H1 (cell line): Measurements from ENCODE around the gene P3H1. TPM values are rescaled to one million over a fixed set of nuclear protein-coding genes. Genes with fewer than 3 reads are reported as not detected.
A peak's percentile ranks its signal among the peaks of the same experiment; 100 is the strongest.

Experiments used
- CTCF ChIA-PET: fragments of 300-600 bp; sonication (Branson Sonifier 250); formaldehyde crosslinking; loops from one replicate; lab custom pipeline; 2021; ENCODE audit not compliant: partially characterized antibody; lab: Charles Lee
- POLR2A ChIA-PET: fragments of 300-600 bp; sonication (Branson Sonifier 250); formaldehyde crosslinking; loops from one replicate; lab custom pipeline; 2021; ENCODE audit warnings: inconsistent platforms; ENCODE audit not compliant: partially characterized antibody; lab: Charles Lee
- DNase-seq, 2 experiments: peaks; one replicate each; pipeline versions ENCODE4 v3.0.0 to v3.0.0-alpha.2; 2010 to 2022; ENCODE audit warnings: low spot score in 2 of 2, low read depth in 1 of 2, mixed read lengths in 1 of 2
- FAIRE-seq: peaks from 2 replicates; lab custom pipeline; 2011; peaks lifted over from hg19 to GRCh38; lab: Jason Lieb, UNC
- H2AFZ ChIP-seq: 2 replicates; pipeline ENCODE4 v1.8.1; 2012; ENCODE audit warnings: low read length, inconsistent platforms
- H2AK5ac ChIP-seq: 2 replicates; pipeline ENCODE4 v1.6.1; 2013; ENCODE audit warnings: low read depth, low read length
- H2BK120ac ChIP-seq: replicated peaks from 2 replicates; pipeline ENCODE3; 2013; ENCODE audit warnings: low read depth, low read length, inconsistent platforms
- H2BK12ac ChIP-seq: 2 replicates; pipeline ENCODE4 v1.6.1; 2013; ENCODE audit warnings: low read depth, low read length
- H2BK15ac ChIP-seq: 2 replicates; pipeline ENCODE4 v1.6.1; 2013; ENCODE audit warnings: low read length
- H2BK20ac ChIP-seq: 2 replicates; pipeline ENCODE4 v1.6.1; 2013; ENCODE audit warnings: low read length
- H2BK5ac ChIP-seq: 2 replicates; pipeline ENCODE4 v1.6.1; 2013; ENCODE audit warnings: low read depth, low read length
- H3K14ac ChIP-seq: 2 replicates; pipeline ENCODE4 v1.6.1; 2013; ENCODE audit warnings: inconsistent platforms; ENCODE audit not compliant: insufficient read length
- H3K18ac ChIP-seq: 2 replicates; pipeline ENCODE4 v1.6.1; 2013; ENCODE audit warnings: low read length; ENCODE audit errors: extremely low read depth
- H3K23ac ChIP-seq: 2 replicates; pipeline ENCODE4 v1.6.1; 2013; ENCODE audit warnings: inconsistent platforms; ENCODE audit not compliant: insufficient read length
- H3K23me2 ChIP-seq: 2 replicates; pipeline ENCODE4 v1.6.1; 2013; ENCODE audit warnings: low read depth, low read length
- H3K27ac ChIP-seq: 2 replicates; pipeline ENCODE4 v1.6.1; 2011; ENCODE audit warnings: low read depth, low read length, inconsistent platforms
- H3K27me3 ChIP-seq, 4 experiments: replicated peaks in 1 of 4; 1 replicate in 1 of 4; 2 replicates in 3 of 4; pipeline versions ENCODE4 v1.6.1 to v1.8.1; 2011 to 2013; ENCODE audit warnings: low read length in 3 of 4, mild to moderate bottlenecking in 3 of 4, inconsistent platforms in 2 of 4, mixed read lengths in 2 of 4, moderate library complexity in 1 of 4; ENCODE audit not compliant: control insufficient read depth in 3 of 4, insufficient read depth in 3 of 4; ENCODE audit errors: extremely low read depth in 1 of 4
- H3K36me3 ChIP-seq, 4 experiments: 2 replicates each; pipeline versions ENCODE4 v1.6.1 to v1.8.1; 2011 to 2013; ENCODE audit warnings: mild to moderate bottlenecking in 4 of 4, low read length in 3 of 4, moderate library complexity in 2 of 4, control low read depth in 1 of 4, inconsistent platforms in 1 of 4; ENCODE audit not compliant: insufficient read depth in 4 of 4, control insufficient read depth in 2 of 4
- H3K4ac ChIP-seq: replicated peaks from 2 replicates; pipeline ENCODE3; 2013; ENCODE audit warnings: low read length, low read depth, mixed read lengths, inconsistent platforms; ENCODE audit not compliant: insufficient read length
- H3K4me1 ChIP-seq, 4 experiments: replicated peaks in 1 of 4; 1 replicate in 1 of 4; 2 replicates in 3 of 4; pipeline versions ENCODE4 v1.6.1 to v1.8.1; 2011 to 2013; ENCODE audit warnings: low read length in 3 of 4, inconsistent platforms in 2 of 4, mixed read lengths in 1 of 4; ENCODE audit not compliant: insufficient read depth in 4 of 4, control insufficient read depth in 3 of 4
- H3K4me2 ChIP-seq, 2 experiments: 2 replicates each; pipeline versions ENCODE4 v1.6.1 to v1.8.1; 2011 to 2013; ENCODE audit warnings: low read depth in 2 of 2, low read length in 2 of 2, control low read depth in 1 of 2, inconsistent platforms in 1 of 2, mild to moderate bottlenecking in 1 of 2; ENCODE audit not compliant: insufficient read depth in 1 of 2
- H3K4me3 ChIP-seq, 4 experiments: fragments of 200-600, 300-600 bp in 1 of 4; sonication (generic), shearing (Covaris generic), sonication (Bioruptor Twin) in 1 of 4; 2 replicates each; pipeline versions ENCODE4 v1.5.1 to v1.8.1; 2011 to 2016; ENCODE audit warnings: low read length in 4 of 4, low read depth in 3 of 4, control low read depth in 2 of 4, inconsistent platforms in 2 of 4, mild to moderate bottlenecking in 2 of 4, mixed read lengths in 1 of 4, moderate library complexity in 1 of 4; ENCODE audit not compliant: insufficient read depth in 2 of 4; ENCODE audit errors: extremely low read depth in 1 of 4
- H3K56ac ChIP-seq: replicated peaks from 2 replicates; pipeline ENCODE3; 2013; ENCODE audit warnings: low read depth, mild to moderate bottlenecking, mixed read lengths, low read length, inconsistent platforms; ENCODE audit not compliant: insufficient read length
- H3K79me1 ChIP-seq: 2 replicates; pipeline ENCODE4 v1.6.1; 2013; ENCODE audit warnings: low read depth, low read length, control low read depth
- H3K79me2 ChIP-seq, 2 experiments: 2 replicates each; pipeline versions ENCODE4 v1.6.1 to v1.8.1; 2012 to 2013; ENCODE audit warnings: low read length in 2 of 2, mild to moderate bottlenecking in 2 of 2, inconsistent platforms in 1 of 2; ENCODE audit not compliant: insufficient read depth in 2 of 2, control insufficient read depth in 1 of 2
- H3K9ac ChIP-seq, 4 experiments: replicated peaks in 1 of 4; 1 replicate in 1 of 4; 2 replicates in 3 of 4; pipeline versions ENCODE4 v1.6.1 to v1.8.1; 2011 to 2013; ENCODE audit warnings: low read depth in 3 of 4, low read length in 3 of 4, control low read depth in 2 of 4, mild to moderate bottlenecking in 2 of 4, moderate library complexity in 2 of 4, inconsistent platforms in 1 of 4; ENCODE audit errors: extremely low read depth in 1 of 4
- H3K9me3 ChIP-seq, 2 experiments: 2 replicates each; pipeline versions ENCODE4 v1.6.1 to v1.8.1; 2012 to 2013; ENCODE audit warnings: mild to moderate bottlenecking in 2 of 2, moderate library complexity in 2 of 2, control low read depth in 1 of 2, inconsistent platforms in 1 of 2, low read depth in 1 of 2, low read length in 1 of 2, mixed read lengths in 1 of 2; ENCODE audit not compliant: insufficient read depth in 2 of 2
- H4K20me1 ChIP-seq, 2 experiments: replicated peaks in 1 of 2; 2 replicates each; pipeline versions ENCODE3 to v1.8.1; 2011 to 2013; ENCODE audit warnings: inconsistent platforms in 2 of 2, low read length in 2 of 2, mild to moderate bottlenecking in 1 of 2; ENCODE audit not compliant: insufficient read depth in 2 of 2, control insufficient read depth in 1 of 2
- H4K5ac ChIP-seq: 2 replicates; pipeline ENCODE4 v1.6.1; 2013; ENCODE audit warnings: low read length, low read depth, mixed read lengths, inconsistent platforms; ENCODE audit not compliant: insufficient read length
- H4K8ac ChIP-seq: 2 replicates; pipeline ENCODE4 v1.8.0; 2013; ENCODE audit warnings: mild to moderate bottlenecking, moderate library complexity, low read length, inconsistent platforms; ENCODE audit not compliant: insufficient read depth; ENCODE audit errors: extremely low read depth
- H4K91ac ChIP-seq: replicated peaks from 2 replicates; pipeline ENCODE3; 2013; ENCODE audit warnings: low read length, mixed read lengths, inconsistent platforms; ENCODE audit not compliant: insufficient read length
- BACH1 ChIP-seq: IDR thresholded peaks from 2 replicates; pipeline ENCODE4 v1.6.1; 2012; ENCODE audit warnings: low read length, improper control_type of control experiment
- BCL11A ChIP-seq, 2 experiments: IDR thresholded peaks; one replicate each; pipeline ENCODE4 v1.6.1; 2011; ENCODE audit warnings: low read depth in 2 of 2, low read length in 2 of 2, mild to moderate bottlenecking in 2 of 2
- CTCF ChIP-seq, 3 experiments: IDR thresholded peaks; 1 replicate in 2 of 3; 2 replicates in 1 of 3; pipeline versions ENCODE4 v1.5.1 to v1.6.1; 2011; ENCODE audit warnings: low read length in 3 of 3, mild to moderate bottlenecking in 3 of 3, inconsistent platforms in 2 of 3, low read depth in 1 of 3, moderate library complexity in 1 of 3; ENCODE audit not compliant: insufficient read depth in 1 of 3; ENCODE audit errors: control extremely low read depth in 1 of 3
- HDAC2 ChIP-seq, 2 experiments: fragments of 300-600 bp in 1 of 2; sonication (generic) in 1 of 2; IDR thresholded peaks; 2 replicates each; pipeline ENCODE4 v1.6.1; 2011 to 2012; ENCODE audit warnings: low read depth in 2 of 2, low read length in 2 of 2, mild to moderate bottlenecking in 2 of 2, moderate library complexity in 2 of 2, borderline replicate concordance in 1 of 2, inconsistent platforms in 1 of 2
- HDAC6 ChIP-seq: IDR thresholded peaks from one replicate; pipeline ENCODE4 v1.7.1; 2012; ENCODE audit warnings: low read depth, mild to moderate bottlenecking, inconsistent platforms, low read length, moderate library complexity
- JUND ChIP-seq: IDR thresholded peaks from 2 replicates; pipeline ENCODE4 v1.6.1; 2011; ENCODE audit warnings: mild to moderate bottlenecking, improper control_type of control experiment, low read length
- KDM1A ChIP-seq: fragments of 200-600, 300-600 bp; sonication (generic); IDR thresholded peaks from 2 replicates; pipeline ENCODE4 v1.7.1; 2016; ENCODE audit warnings: mild to moderate bottlenecking, low read length, borderline replicate concordance
- POLR2A ChIP-seq, 2 experiments: IDR thresholded peaks; 1 replicate in 1 of 2; 2 replicates in 1 of 2; pipeline ENCODE4 v1.6.1; 2011; ENCODE audit warnings: low read depth in 2 of 2, low read length in 2 of 2, mild to moderate bottlenecking in 2 of 2; ENCODE audit errors: control extremely low read depth in 1 of 2
- SIRT6 ChIP-seq: IDR thresholded peaks from one replicate; pipeline ENCODE4 v1.7.1; 2012; ENCODE audit warnings: low read length, inconsistent platforms
- SUZ12 ChIP-seq: fragments of 200-600 bp; sonication (generic); IDR thresholded peaks from 2 replicates; pipeline ENCODE4 v1.6.1; 2012; ENCODE audit warnings: mild to moderate bottlenecking, inconsistent platforms, low read length, moderate library complexity, mixed read lengths
- WGBS, 2 experiments: shearing (Covaris generic) in 1 of 2; methylation state at CpG; one replicate each; pipeline versions ENCODE4 v1.1.6 to v1.1.7; 2013 to 2015; ENCODE audit warnings: low lambda C conversion rate in 2 of 2, mixed read lengths in 2 of 2, inconsistent platforms in 1 of 2, low coverage in 1 of 2, missing lambda C conversion rate in 1 of 2; ENCODE audit not compliant: insufficient replicate concordance in 2 of 2, insufficient coverage in 1 of 2, insufficient read length in 1 of 2; ENCODE audit errors: extremely low coverage in 1 of 2, missing lambda C conversion rate in 1 of 2; 5-methylcytosine and 5-hydroxymethylcytosine counted together
- polyA plus RNA-seq, 7 experiments: library from polyadenylated mRNA; depleted of rRNA in 3 of 7; stranded (reverse) in 5 of 7; unstranded in 2 of 7; fragments of >200 nt in 5 of 7; fragments of 200-250 nt in 2 of 7; gene quantifications; 1 replicate in 5 of 7; 2 replicates in 1 of 7; 4 replicates in 1 of 7; pipeline versions ENCODE4 v1.2.1 to v1.2.3, GENCODE V29; 2011 to 2013; ENCODE audit warnings: missing spikeins in 2 of 7, mixed read lengths in 2 of 7
- total RNA-seq: library from RNA; stranded (reverse); fragmentation: NEBNext Ultra II Directional; extraction: Animal tissue kit (Norgen Biotek cat#: 25700); gene quantifications from 2 replicates; pipeline ENCODE4 v1.2.1, GENCODE V29; 2021
- TF ChIP-seq, protein P1 (sequence below): IDR thresholded peaks from 2 replicates; pipeline ENCODE4 v1.6.1; 2011; ENCODE audit warnings: low read depth, mild to moderate bottlenecking, low read length; ENCODE audit not compliant: insufficient read depth

Gene P3H1
- total and polyA plus RNA-seq, 2 of the 8 experiments (the other 6 are each of a cell fraction or from before 2014, with no cell fraction given): 58.4 to 87.5 TPM

GRCh38 chr1:42736152-42736551 is 30.7 kb downstream of the P3H1 start:
- no peak overlapping the region for H3K56ac ChIP-seq
- no peak overlapping the region for H3K18ac ChIP-seq
- H3K79me1 ChIP-seq: peaks cover 3% of the 10 kb centered on the region; the same call in 1 of the 2 replicates
- DNase-seq (no peak), FAIRE-seq (no peak)
- no peak overlapping the region for H4K8ac ChIP-seq
- H3K4me3 ChIP-seq: no peak overlapping the region
- H3K4me2 ChIP-seq: no peak overlapping the region
- H3K36me3 ChIP-seq: no peaks in the 10 kb centered on the region
- no peak overlapping the region for H3K23ac ChIP-seq
- no peak overlapping the region for H2BK20ac ChIP-seq
- ChIA-PET CTCF (interaction anchor here (0.6 to 6.4 kb wide), 12 partner anchors 10 to 562 kb away, joined by 3 to 62 read pairs (median 3); partner anchors contain the start of gene YBX1), POLR2A (no interaction called here)
- H4K91ac ChIP-seq: no peak overlapping the region
- H3K14ac ChIP-seq: no peak overlapping the region
- no peak overlapping the region for H2AFZ ChIP-seq
- no peak overlapping the region for H3K4ac ChIP-seq
- H2BK120ac ChIP-seq: no peak overlapping the region
- WGBS, 2 experiments: 94% methylated on average over 4 of the region's 4 CpGs; no CpG with 5 or more reads in 1 of the 2 experiments
- H3K27me3 ChIP-seq: no peaks in the 10 kb centered on the region
- H2BK5ac ChIP-seq: no peak overlapping the region
- no peak overlapping the region for H4K5ac ChIP-seq
- no peak overlapping the region for H2BK12ac ChIP-seq
- H3K27ac ChIP-seq: no peak overlapping the region
- H3K23me2 ChIP-seq: peaks cover 5% of the 10 kb centered on the region; the same call in 1 of the 2 replicates
- H3K4me1 ChIP-seq: peaks cover 0 to 29% (median 20%) of the 10 kb centered on the region in 4 experiments; a peak in 6 of 7 replicates
- H3K9ac ChIP-seq: no peak overlapping the region
- no peaks in the 10 kb centered on the region for H3K9me3 ChIP-seq
- no peak overlapping the region for H2AK5ac ChIP-seq
- H3K79me2 ChIP-seq: no peaks in the 10 kb centered on the region
- peaks cover 0 to 4% of the 10 kb centered on the region in 2 experiments for H4K20me1 ChIP-seq
- no peak overlapping the region for H2BK15ac ChIP-seq
- no peak for TF ChIP-seq BCL11A (IDR thresholded peaks at IDR 0.05; ENCODE audit: low read depth in 2 of 2, low read length in 2 of 2)
- TF ChIP-seq, protein P1, sequence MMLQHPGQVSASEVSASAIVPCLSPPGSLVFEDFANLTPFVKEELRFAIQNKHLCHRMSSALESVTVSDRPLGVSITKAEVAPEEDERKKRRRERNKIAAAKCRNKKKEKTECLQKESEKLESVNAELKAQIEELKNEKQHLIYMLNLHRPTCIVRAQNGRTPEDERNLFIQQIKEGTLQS: no peak
- no peak for TF ChIP-seq HDAC6
- no peak for TF ChIP-seq JUND
- no peak for TF ChIP-seq BACH1
- no peak for TF ChIP-seq HDAC2 (IDR thresholded peaks at IDR 0.05; ENCODE audit: borderline replicate concordance in 1 of 2, low read depth in 2 of 2, low read length in 2 of 2)
- TF ChIP-seq SUZ12: no peak
- no peak for TF ChIP-seq KDM1A
- TF ChIP-seq CTCF (IDR thresholded peaks at IDR 0.05; ENCODE audit: control extremely low read depth in 1 of 3, insufficient read depth in 1 of 3, low read depth in 1 of 3, low read length in 3 of 3): peak in 2 of 3 experiments; percentile 50 to 57; a peak in 3 of 4 replicates
- no peak for TF ChIP-seq SIRT6
- no peak for TF ChIP-seq POLR2A (IDR thresholded peaks at IDR 0.05; ENCODE audit: control extremely low read depth in 1 of 2, low read depth in 2 of 2, low read length in 2 of 2)
